ENCODE data around the gene HAGHL.
A peak's percentile ranks its signal among the peaks of the same experiment; 100 is the strongest.

The HAGHL gene

GRCh38 chr16:726438-727290, at the start of gene HAGHL, which contains the start of gene CCDC78:
Gene HAGHL, plus strand, starts transcription at chr16:727106. Its CDS starts 404 bp downstream, at chr16:727510.
Gene CCDC78, minus strand, starts transcription at chr16:726443. Its CDS starts 76 bp downstream, at chr16:726367.
- DNase-seq (ENCODE audit: extremely low spot score, insufficient read length, low read depth) (no peak), FAIRE-seq (no peak)

- DNase-seq (ENCODE audit: extremely low spot score, insufficient read length, low read depth) = no peak
- FAIRE-seq = no peak
Measured at GRCh38 chr16:677316-678190, 49.4 kb upstream of the HAGHL start.

GRCh38 chr16:678209-678857, 48.6 kb upstream of the HAGHL start:
- no peak for FAIRE-seq
- no peak for DNase-seq (ENCODE audit: extremely low spot score, insufficient read length, low read depth)

- no peak for DNase-seq (ENCODE audit: extremely low spot score, insufficient read length, low read depth)
Measured at GRCh38 chr16:678858-679813, 47.8 kb upstream of the HAGHL start.

GRCh38 chr16:679814-680624, 46.9 kb upstream of the HAGHL start, which contains the start of gene STUB1:
Gene STUB1, plus strand, starts transcription at chr16:680410. Its CDS starts 116 bp downstream, at chr16:680526.
- peak; percentile 62 for DNase-seq (ENCODE audit: extremely low spot score, insufficient read length, low read depth)
- FAIRE-seq = peak; percentile 73

More at GRCh38 chr16:678858-679813, 47.8 kb upstream of the HAGHL start:
- FAIRE-seq = no peak

- no peak for FAIRE-seq
- no peak for DNase-seq (ENCODE audit: extremely low spot score, insufficient read length, low read depth)
Measured at GRCh38 chr16:680625-680945, 46.3 kb upstream of the HAGHL start.

GRCh38 chr16:680967-681745, 45.8 kb upstream of the HAGHL start:
- peak; percentile 54 for FAIRE-seq

GRCh38 chr16:681746-682427, 45.0 kb upstream of the HAGHL start:
- DNase-seq (ENCODE audit: extremely low spot score, insufficient read length, low read depth) (no peak), FAIRE-seq (no peak)

More at GRCh38 chr16:680967-681745, 45.8 kb upstream of the HAGHL start:
- no peak for DNase-seq (ENCODE audit: extremely low spot score, insufficient read length, low read depth)

GRCh38 chr16:682493-683395, 44.2 kb upstream of the HAGHL start:
- FAIRE-seq (no peak), DNase-seq (ENCODE audit: extremely low spot score, insufficient read length, low read depth) (no peak)

GRCh38 chr16:683396-684070, 43.4 kb upstream of the HAGHL start:
- DNase-seq (ENCODE audit: extremely low spot score, insufficient read length, low read depth) (no peak), FAIRE-seq (no peak)

- peak; percentile 98 for FAIRE-seq
Measured at GRCh38 chr16:684071-684794, 42.7 kb upstream of the HAGHL start, which contains the start of gene JMJD8. Gene JMJD8, minus strand, starts transcription at chr16:684334. Its CDS starts 15 bp downstream, at chr16:684319.

GRCh38 chr16:684961-685696, 41.8 kb upstream of the HAGHL start:
- DNase-seq (ENCODE audit: extremely low spot score, insufficient read length, low read depth) = no peak
- FAIRE-seq = no peak

More at GRCh38 chr16:684071-684794, 42.7 kb upstream of the HAGHL start, which contains the start of gene JMJD8:
- peak; percentile 93 for DNase-seq (ENCODE audit: extremely low spot score, insufficient read length, low read depth)

GRCh38 chr16:685967-686366, 40.9 kb upstream of the HAGHL start:
- FAIRE-seq (no peak), DNase-seq (ENCODE audit: extremely low spot score, insufficient read length, low read depth) (no peak)

Data from GM18507 (cell line).